Mucosa of stomach (tissue), 1 donor: ENCODE results near the gene ICE2.

Experiments used
- H3K27me3 ChIP-seq: one replicate; pipeline ENCODE4 v1.7.0; 2013; ENCODE audit warnings: mild to moderate bottlenecking, low read length; ENCODE audit not compliant: control insufficient read depth, insufficient read depth
- H3K36me3 ChIP-seq: one replicate; pipeline ENCODE4 v1.7.0; 2013; ENCODE audit warnings: low read length; ENCODE audit not compliant: control insufficient read depth, insufficient read depth
- H3K4me1 ChIP-seq: one replicate; pipeline ENCODE4 v1.7.0; 2013; ENCODE audit warnings: mild to moderate bottlenecking, low read length; ENCODE audit not compliant: control insufficient read depth, insufficient read depth
- H3K4me3 ChIP-seq: one replicate; pipeline ENCODE4 v1.7.0; 2013; ENCODE audit warnings: low read length
- H3K9ac ChIP-seq: one replicate; pipeline ENCODE4 v1.7.0; 2013; ENCODE audit warnings: mild to moderate bottlenecking, low read length, moderate library complexity
- H3K9me3 ChIP-seq: one replicate; pipeline ENCODE4 v1.7.0; 2013; ENCODE audit warnings: mild to moderate bottlenecking, low read length, moderate library complexity; ENCODE audit not compliant: control insufficient read depth
- donor health status: Pancreatic carcinoma.

ICE2 gene

DNA sequence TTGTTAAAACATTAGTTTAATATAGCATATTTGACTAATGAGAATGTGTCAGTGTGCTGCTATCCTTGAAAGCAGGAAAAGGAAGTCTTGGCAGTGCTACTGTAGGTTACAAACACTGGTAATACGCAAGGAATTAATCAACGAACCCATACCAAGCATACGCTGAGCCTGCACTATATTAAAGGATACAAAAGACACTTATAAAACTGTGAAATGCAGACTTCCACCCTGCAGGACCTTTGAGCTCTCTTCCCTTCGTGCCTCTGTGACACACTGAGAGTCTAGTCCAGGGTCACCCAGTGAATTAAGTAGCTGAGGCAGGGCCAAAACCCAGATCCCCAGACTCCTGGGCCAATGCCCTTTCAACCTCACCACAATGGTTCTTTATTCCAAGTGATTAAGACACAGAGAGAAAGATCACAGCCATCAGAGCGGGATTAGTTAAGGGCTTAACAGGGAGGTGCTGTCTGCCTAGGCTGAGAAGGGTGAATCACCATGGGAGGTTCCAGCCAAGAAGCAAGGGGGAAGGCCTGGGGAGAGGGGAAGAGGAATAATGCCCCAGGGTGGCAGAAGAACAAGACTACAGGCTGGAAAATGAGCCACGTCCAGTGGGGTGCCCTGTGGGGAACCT lies 88.0 kb downstream of the ICE2 start:
- H3K27me3 ChIP-seq = no peaks in the 10 kb centered on the region
- H3K9me3 ChIP-seq = no peaks in the 10 kb centered on the region
- peak overlapping the region; percentile 25 for H3K9ac ChIP-seq
- H3K4me3 ChIP-seq = no peak overlapping the region
- peaks cover 88% of the 10 kb centered on the region for H3K4me1 ChIP-seq
- peaks cover 4% of the 10 kb centered on the region for H3K36me3 ChIP-seq

DNA sequence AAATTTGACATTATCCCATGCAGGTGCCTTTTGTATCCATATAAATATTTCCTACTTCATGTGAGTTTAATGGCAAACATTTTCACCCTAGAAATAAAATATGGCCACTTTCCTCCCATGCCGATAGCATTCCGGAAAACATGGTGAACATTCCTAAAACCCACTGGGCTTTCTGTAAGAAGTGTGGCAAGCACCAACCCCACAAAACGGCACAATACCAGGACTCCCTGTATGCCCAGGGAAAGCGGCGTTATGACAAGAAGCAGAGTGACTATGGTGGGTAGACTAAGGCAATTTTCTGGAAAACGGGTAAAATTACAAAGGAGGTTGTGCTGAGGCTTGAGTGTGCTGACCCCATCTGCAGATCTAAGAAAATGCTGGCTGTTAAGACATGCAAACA lies 88.7 kb downstream of the ICE2 start:
- H3K4me3 ChIP-seq = no peak overlapping the region
- H3K9me3 ChIP-seq = no peaks in the 10 kb centered on the region
- peaks cover 4% of the 10 kb centered on the region for H3K36me3 ChIP-seq
- H3K9ac ChIP-seq = no peak overlapping the region
- H3K27me3 ChIP-seq = no peaks in the 10 kb centered on the region
- peaks cover 81% of the 10 kb centered on the region for H3K4me1 ChIP-seq

DNA sequence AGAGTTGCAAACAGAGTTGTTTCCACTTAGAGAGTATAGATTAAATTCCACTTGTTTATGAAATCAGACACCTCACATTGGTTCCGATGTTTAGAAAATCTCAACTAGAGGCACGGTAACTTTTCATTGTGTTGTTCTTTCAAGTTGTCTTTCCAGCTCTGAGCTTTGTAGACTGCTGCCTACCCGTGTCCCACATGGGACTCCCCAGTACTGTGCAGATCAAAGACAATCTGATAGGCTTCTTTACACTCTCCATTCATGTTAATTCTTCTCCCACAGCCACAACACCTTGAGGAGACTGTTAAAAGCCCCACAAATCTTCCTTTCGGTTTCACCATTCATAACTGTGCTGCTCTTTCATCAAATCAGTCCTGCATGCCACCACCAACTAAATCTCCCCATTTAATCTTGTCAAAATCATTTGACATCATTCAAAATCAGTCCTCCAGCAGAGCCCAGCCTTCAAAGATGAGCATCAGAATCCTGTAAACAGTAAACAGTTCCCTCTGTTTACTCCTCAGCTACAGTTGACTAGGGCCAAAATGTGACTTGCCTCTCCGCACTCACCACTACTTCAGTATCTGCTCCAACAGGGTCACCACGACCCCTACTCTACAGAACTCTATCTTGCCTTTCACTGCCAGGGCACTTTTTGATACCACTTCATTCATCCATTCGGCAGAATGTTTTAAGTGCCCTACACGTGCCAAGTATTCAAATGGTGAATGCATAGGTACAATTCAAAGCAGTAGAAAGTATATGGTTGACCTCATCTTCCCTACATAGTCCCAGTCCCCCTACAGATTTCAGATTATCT lies 89.5 kb downstream of the ICE2 start:
- Histone ChIP-seq H3K27me3 (no peaks in the 10 kb centered on the region), H3K36me3 (peaks cover 7% of the 10 kb centered on the region), H3K4me3 (peak overlapping the region; percentile 15), H3K9ac (peak overlapping the region; percentile 23), H3K9me3 (no peaks in the 10 kb centered on the region), H3K4me1 (peaks cover 74% of the 10 kb centered on the region)

DNA sequence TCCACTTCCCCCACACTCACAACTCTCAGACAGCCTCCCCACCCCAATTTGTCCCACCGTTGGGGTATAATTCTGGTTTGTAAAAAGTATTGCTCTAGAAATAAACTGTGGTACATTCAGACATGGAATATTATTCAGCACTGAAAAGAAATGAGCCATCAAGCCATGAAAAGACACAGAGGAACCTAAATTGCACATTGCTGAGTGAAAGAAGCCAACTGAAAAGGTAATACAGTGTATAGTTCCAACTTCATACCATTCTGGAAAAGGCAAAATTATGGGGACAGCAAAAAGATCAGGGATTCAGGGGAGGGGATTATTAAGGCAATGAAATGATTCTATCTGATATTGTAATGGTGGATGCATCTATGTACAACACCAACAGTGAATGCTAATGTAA lies 91.6 kb downstream of the ICE2 start:
- no peaks in the 10 kb centered on the region for H3K27me3 ChIP-seq
- H3K4me1 ChIP-seq = peaks cover 52% of the 10 kb centered on the region
- H3K4me3 ChIP-seq = no peak overlapping the region
- no peaks in the 10 kb centered on the region for H3K9me3 ChIP-seq
- peaks cover 12% of the 10 kb centered on the region for H3K36me3 ChIP-seq
- no peak overlapping the region for H3K9ac ChIP-seq

DNA sequence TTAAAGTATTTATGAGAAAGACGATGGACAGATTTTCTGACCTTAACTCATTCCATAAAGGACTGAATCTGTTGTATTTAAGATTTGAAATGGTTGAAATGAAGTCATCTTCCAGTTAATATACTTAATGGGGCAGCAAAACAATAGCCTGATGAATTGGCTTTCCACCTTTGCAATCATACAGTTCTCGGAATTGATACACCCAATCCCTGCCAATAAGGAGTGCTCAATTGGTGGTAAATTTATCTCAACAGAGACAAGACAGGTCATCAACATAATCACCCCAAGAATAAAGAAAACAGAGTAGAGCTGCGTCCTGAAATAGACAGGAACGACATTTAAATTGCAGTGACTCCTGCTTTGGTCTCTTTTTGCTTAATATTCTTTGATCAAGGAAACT lies 92.3 kb downstream of the ICE2 start:
- no peak overlapping the region for H3K9ac ChIP-seq
- H3K4me1 ChIP-seq = peaks cover 46% of the 10 kb centered on the region
- H3K36me3 ChIP-seq = peaks cover 12% of the 10 kb centered on the region
- H3K27me3 ChIP-seq = no peaks in the 10 kb centered on the region
- H3K9me3 ChIP-seq = no peaks in the 10 kb centered on the region
- no peak overlapping the region for H3K4me3 ChIP-seq

DNA sequence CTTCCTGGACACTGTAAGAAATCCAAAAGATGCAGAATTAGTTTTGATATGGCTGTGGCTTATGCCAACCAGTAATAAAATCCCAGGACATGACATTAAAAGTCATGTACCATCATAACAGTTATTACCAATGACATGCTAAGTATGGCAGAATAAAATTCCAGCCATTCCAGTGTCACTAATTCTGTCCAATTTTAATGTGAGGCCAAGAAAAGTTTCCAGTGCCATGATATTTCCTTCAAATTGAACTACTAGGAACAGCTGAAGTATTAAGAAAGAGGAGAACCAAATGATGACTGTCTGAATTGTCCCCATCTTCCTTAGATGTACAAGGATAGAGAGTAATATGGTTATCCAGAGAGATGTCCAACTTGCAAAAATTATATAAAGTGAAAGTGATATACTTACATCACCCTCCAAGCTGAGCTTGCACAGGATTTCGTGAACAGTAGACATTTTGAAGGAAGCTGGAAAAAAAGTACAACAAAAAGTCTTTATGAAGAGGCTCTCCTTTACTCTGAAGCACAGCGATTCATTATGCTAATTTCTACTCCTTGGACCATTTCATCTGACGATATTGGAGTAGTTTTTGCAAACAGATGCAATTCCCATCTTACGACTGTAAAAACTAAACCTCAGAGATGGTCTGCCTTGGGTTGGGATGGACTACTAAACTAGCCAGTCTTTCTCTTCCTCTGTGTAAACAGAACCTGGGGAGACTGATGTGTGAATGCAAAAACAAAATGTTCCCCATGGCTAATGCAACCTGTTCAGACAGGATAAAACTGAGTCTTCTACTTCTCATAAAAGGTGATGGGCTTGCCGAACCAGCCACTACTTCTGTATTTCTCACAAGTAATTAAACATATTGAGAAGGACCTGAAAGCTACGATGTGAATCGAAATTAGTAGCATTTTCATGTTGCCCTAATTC lies 93.1 kb downstream of the ICE2 start:
- H3K9ac ChIP-seq = no peak overlapping the region
- H3K4me3 ChIP-seq = no peak overlapping the region
- H3K9me3 ChIP-seq = no peaks in the 10 kb centered on the region
- H3K27me3 ChIP-seq = no peaks in the 10 kb centered on the region
- peaks cover 39% of the 10 kb centered on the region for H3K4me1 ChIP-seq
- H3K36me3 ChIP-seq = peaks cover 17% of the 10 kb centered on the region

DNA sequence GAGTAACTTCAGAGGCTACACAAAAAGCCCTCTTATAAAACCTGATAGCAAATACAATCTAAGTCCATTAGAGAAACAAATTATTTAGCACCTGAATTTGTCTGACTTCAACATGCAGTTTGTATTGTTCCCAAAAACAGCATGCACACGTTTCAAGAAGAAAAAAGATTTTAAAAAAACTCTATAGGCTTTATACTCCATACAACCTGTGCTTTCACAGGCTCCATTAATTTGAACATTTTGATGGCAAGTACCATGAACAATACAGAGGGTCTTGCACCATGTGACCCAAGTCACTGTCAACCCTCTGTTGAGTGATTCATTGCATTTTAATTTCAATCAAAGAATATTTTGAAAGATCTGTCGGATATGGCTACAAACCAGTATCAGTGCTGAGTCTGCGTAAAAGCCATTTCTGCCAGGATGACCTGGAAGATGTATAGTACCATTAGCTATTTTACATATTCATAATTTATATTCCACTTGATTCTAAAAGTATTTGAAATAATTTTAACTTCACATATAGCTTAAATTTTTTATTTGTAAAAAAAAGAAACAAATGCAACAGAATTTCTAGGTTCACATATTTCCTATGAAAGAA lies 94.3 kb downstream of the ICE2 start:
- H3K36me3 ChIP-seq = peaks cover 19% of the 10 kb centered on the region
- no peak overlapping the region for H3K4me3 ChIP-seq
- no peaks in the 10 kb centered on the region for H3K9me3 ChIP-seq
- no peak overlapping the region for H3K9ac ChIP-seq
- H3K27me3 ChIP-seq = no peaks in the 10 kb centered on the region
- peaks cover 32% of the 10 kb centered on the region for H3K4me1 ChIP-seq

DNA sequence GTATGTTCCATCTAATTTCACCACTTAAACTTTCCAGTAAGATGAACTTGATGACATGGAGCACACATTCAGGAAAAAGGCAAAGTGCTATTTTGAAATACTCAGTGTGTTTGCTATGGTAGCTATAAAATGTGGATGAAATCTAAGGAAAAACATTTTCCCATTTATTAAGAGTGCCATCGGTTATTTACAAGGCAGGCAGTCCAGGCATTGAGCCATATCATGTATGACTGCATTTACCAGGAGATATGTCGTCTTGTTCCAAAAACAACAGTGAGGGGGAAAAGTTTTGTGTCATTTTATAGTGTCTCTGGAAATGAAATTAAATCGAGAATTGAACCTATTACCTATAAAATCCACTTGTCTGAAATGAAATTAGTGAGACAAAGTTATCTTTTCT lies 94.9 kb downstream of the ICE2 start:
- Histone ChIP-seq H3K4me3 (no peak overlapping the region), H3K27me3 (no peaks in the 10 kb centered on the region), H3K9ac (no peak overlapping the region), H3K4me1 (peaks cover 26% of the 10 kb centered on the region), H3K36me3 (peaks cover 19% of the 10 kb centered on the region), H3K9me3 (no peaks in the 10 kb centered on the region)

DNA sequence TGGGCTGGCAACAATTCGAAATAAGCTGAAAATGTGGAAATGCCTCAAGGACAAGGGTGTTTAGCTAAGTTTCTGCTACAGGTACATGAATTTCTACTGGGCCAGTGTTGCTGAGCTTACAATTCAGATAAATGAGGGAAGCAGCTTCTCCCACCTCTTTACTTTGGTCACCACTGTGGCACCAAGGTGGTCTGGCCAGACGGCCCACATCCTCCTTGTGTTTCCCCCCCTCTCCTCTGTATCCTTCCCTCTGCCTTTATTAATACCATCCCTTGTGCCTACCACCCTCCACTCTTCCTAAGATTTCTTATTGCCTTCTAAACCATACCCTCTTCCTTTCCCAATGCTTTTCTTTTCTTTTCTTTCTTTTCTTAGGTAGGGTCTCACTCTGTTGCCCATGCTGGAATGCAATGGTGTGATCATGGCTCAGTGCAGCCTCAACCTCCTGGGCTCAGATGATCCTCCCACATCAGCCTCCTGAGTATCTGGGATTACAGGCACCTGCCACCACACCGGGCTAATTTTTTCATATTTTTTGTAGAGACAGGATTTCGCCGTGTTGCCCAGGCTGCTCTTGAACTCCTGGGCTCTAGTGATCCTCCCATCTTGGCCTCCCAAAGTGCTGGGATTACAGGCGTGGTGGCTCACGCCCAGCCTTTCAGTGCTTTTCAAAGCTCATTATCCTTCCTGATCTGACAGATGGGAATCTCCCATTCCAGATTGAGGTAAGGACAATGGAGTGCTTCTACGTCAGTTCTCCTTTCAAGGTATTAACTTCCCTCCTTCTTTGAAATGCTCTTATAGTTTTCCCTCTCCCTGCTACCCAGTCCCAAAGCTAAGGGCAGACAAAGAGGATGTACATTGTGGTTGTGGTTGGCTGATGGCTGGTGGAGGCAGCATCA lies 95.9 kb downstream of the ICE2 start:
- Histone ChIP-seq H3K9me3 (no peaks in the 10 kb centered on the region), H3K9ac (no peak overlapping the region), H3K27me3 (no peaks in the 10 kb centered on the region), H3K4me1 (peaks cover 20% of the 10 kb centered on the region), H3K36me3 (peaks cover 19% of the 10 kb centered on the region), H3K4me3 (no peak overlapping the region)

DNA sequence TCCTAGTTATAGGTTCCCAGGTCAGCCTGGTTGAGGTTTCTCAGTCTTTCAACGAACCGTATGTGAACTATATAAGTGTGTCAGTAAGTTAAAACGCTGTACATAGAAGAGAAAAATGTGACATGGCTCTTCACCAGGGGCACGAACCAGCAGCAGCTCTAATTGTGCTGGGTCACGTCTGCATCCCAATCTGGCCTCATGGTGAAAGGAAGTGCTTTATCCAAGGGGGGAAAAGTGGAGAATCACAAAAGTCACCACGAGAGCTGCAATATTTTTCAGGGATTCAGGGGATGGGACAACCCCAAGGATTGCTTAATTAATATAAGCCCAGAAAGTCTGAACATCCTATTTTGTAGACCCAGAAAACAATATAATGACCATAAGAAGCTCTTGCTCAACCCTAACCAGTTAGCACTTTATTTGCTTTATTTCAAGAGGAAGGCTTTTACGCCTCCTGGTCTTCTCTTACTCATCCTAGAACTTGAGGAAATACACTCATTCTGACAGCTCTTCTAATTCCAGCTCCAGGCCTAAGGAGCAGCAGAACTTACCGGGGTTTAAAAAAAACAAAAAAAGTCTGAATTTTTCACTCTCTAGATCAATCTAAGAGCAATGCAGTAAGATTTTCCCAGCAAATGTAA lies 97.7 kb downstream of the ICE2 start:
- Histone ChIP-seq H3K36me3 (peaks cover 25% of the 10 kb centered on the region), H3K4me1 (peaks cover 15% of the 10 kb centered on the region)

More for the DNA sequence above, 97.7 kb downstream of the ICE2 start:
- H3K27me3 ChIP-seq = no peaks in the 10 kb centered on the region
- H3K4me3 ChIP-seq = no peak overlapping the region
- H3K9ac ChIP-seq = no peak overlapping the region
- no peaks in the 10 kb centered on the region for H3K9me3 ChIP-seq
